ENCODE measurements around the gene EPN3. TPM values are rescaled to one million over a fixed set of nuclear protein-coding genes. Genes with fewer than 3 reads are reported as not detected.

EPN3 gene
- polyA plus RNA-seq, 1 donor (not counting 4 experiments of a cell fraction or from before 2014, with no cell fraction given): 66.7 TPM

DNA sequence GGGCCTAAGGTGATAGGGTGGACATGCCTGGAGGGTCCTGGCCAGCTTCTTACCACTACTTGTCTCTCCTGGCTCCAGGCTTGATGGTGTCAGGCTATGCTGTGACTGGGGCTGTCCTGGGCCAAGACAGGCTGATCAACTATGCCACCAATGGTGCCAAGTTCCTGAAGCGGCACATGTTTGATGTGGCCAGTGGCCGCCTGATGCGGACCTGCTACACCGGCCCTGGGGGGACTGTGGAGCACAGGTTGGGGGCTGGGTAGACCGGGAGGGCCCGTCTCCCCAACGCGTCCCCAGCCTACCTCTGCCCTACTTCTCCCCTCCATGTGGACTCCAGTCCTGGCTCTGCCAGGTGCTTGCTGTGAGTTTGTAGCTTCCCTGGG lies 18.9 kb downstream of the EPN3 start:
- no peaks in the 10 kb centered on the region for H3K9me1 ChIP-seq (ENCODE audit: control insufficient read depth, extremely low read depth, insufficient read depth, low read length)
- no peak for DNase-seq (ENCODE audit: low read depth, low spot score)
- no peak overlapping the region for H3K9ac ChIP-seq (ENCODE audit: control insufficient read depth, extremely low read depth, insufficient read depth, low read length)
- H3K4me2 ChIP-seq (ENCODE audit: control insufficient read depth, extremely low read depth, insufficient read depth, low read depth, low read length): no peak overlapping the region
- no peaks in the 10 kb centered on the region for H4K20me1 ChIP-seq (ENCODE audit: control insufficient read depth, extremely low read depth, insufficient read depth, low read length)
- no peak overlapping the region for H3K4me3 ChIP-seq (ENCODE audit: control insufficient read depth in 2 of 3, extremely low read depth in 1 of 3, insufficient read depth in 2 of 3, low read depth in 1 of 3, low read length in 3 of 3)
- H3K36me3 ChIP-seq (ENCODE audit: control insufficient read depth in 2 of 2, extremely low read depth in 1 of 2, insufficient read depth in 2 of 2, low read length in 2 of 2): peaks cover 5 to 18% of the 10 kb centered on the region in 2 experiments
- peaks cover 7% of the 10 kb centered on the region for H3K4me1 ChIP-seq (ENCODE audit: control insufficient read depth, extremely low read depth, insufficient read depth, low read length)
- TF ChIP-seq CTCF (optimal IDR thresholded peaks at IDR 0.05 in 1 of 3, IDR thresholded peaks at IDR 0.05 in 1 of 3, conservative IDR thresholded peaks at IDR 0.05 in 1 of 3; ENCODE audit: extremely low read depth in 1 of 3, insufficient read depth in 2 of 3, low read length in 3 of 3): no peak
- TF ChIP-seq EZH2 (IDR thresholded peaks at IDR 0.05; ENCODE audit: low read length): no peak
- H3K27me3 ChIP-seq (ENCODE audit: control insufficient read depth, extremely low read depth, insufficient read depth, low read length): no peaks in the 10 kb centered on the region
- no peaks in the 10 kb centered on the region for H3K9me3 ChIP-seq (ENCODE audit: control insufficient read depth, low read depth, low read length)
- no peak overlapping the region for H2AFZ ChIP-seq (ENCODE audit: control insufficient read depth, low read length)
- H3K79me2 ChIP-seq (ENCODE audit: control insufficient read depth, insufficient read depth, low read length): no peaks in the 10 kb centered on the region
- no peak overlapping the region for H3K27ac ChIP-seq (ENCODE audit: control insufficient read depth, insufficient read depth, low read length)
- no peak for FAIRE-seq
- dilution Hi-C loops (cut with MboI; ENCODE audit: extremely low pct_ligation_motif_present, low sequenced_read_pairs): no loop called here

DNA sequence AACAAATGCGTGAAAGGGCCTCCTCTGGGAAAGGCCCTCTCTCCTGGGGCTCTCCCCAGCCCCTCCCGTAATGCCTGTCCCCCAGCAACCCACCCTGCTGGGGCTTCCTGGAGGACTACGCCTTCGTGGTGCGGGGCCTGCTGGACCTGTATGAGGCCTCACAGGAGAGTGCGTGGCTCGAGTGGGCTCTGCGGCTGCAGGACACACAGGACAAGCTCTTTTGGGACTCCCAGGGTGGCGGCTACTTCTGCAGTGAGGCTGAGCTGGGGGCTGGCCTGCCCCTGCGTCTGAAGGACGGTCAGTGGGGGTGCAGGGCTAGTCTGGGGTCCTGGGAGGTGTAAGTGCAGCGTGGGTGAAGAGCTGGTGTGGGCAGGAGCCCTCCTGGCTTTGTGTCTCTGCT lies 19.3 kb downstream of the EPN3 start:
- dilution Hi-C loops (cut with MboI; ENCODE audit: extremely low pct_ligation_motif_present, low sequenced_read_pairs): no loop called here
- DNase-seq (ENCODE audit: low read depth, low spot score) (no peak), FAIRE-seq (no peak)

More for the DNA sequence above, 19.3 kb downstream of the EPN3 start:
- Histone ChIP-seq H3K79me2 (ENCODE audit: control insufficient read depth, insufficient read depth, low read length) (no peaks in the 10 kb centered on the region), H3K27me3 (ENCODE audit: control insufficient read depth, extremely low read depth, insufficient read depth, low read length) (no peaks in the 10 kb centered on the region), H4K20me1 (ENCODE audit: control insufficient read depth, extremely low read depth, insufficient read depth, low read length) (no peaks in the 10 kb centered on the region), H3K4me3 (ENCODE audit: control insufficient read depth in 2 of 3, extremely low read depth in 1 of 3, insufficient read depth in 2 of 3, low read depth in 1 of 3, low read length in 3 of 3) (no peak overlapping the region), H2AFZ (ENCODE audit: control insufficient read depth, low read length) (no peak overlapping the region), H3K36me3 (ENCODE audit: control insufficient read depth in 2 of 2, extremely low read depth in 1 of 2, insufficient read depth in 2 of 2, low read length in 2 of 2) (peaks cover 5 to 22% of the 10 kb centered on the region in 2 experiments), H3K27ac (ENCODE audit: control insufficient read depth, insufficient read depth, low read length) (no peak overlapping the region), H3K9me1 (ENCODE audit: control insufficient read depth, extremely low read depth, insufficient read depth, low read length) (no peaks in the 10 kb centered on the region), H3K9me3 (ENCODE audit: control insufficient read depth, low read depth, low read length) (no peaks in the 10 kb centered on the region), H3K9ac (ENCODE audit: control insufficient read depth, extremely low read depth, insufficient read depth, low read length) (no peak overlapping the region), H3K4me2 (ENCODE audit: control insufficient read depth, extremely low read depth, insufficient read depth, low read depth, low read length) (no peak overlapping the region), H3K4me1 (ENCODE audit: control insufficient read depth, extremely low read depth, insufficient read depth, low read length) (peaks cover 7% of the 10 kb centered on the region)
- no peak for TF ChIP-seq EZH2 (IDR thresholded peaks at IDR 0.05; ENCODE audit: low read length)
- TF ChIP-seq CTCF (optimal IDR thresholded peaks at IDR 0.05 in 1 of 3, IDR thresholded peaks at IDR 0.05 in 1 of 3, conservative IDR thresholded peaks at IDR 0.05 in 1 of 3; ENCODE audit: extremely low read depth in 1 of 3, insufficient read depth in 2 of 3, low read length in 3 of 3): no peak

Data from keratinocyte (primary cell).